Neutrophil (primary cell): ENCODE measurements around the gene DEK.

Experiments used
- H3K27ac ChIP-seq: fragments of 200-600 bp; sonication (generic); 2 replicates; pipeline ENCODE4 v1.5.1; 2016; ENCODE audit warnings: mild to moderate bottlenecking, moderate library complexity
- H3K27me3 ChIP-seq: fragments of 200-600 bp; sonication (generic); 2 replicates; pipeline ENCODE4 v1.6.0; 2016; ENCODE audit warnings: mild to moderate bottlenecking
- H3K36me3 ChIP-seq: fragments of 200-600 bp; sonication (generic); 2 replicates; pipeline ENCODE4 v1.5.1; 2017
- H3K4me1 ChIP-seq, 2 experiments: fragments of 200-600 bp in 1 of 2; sonication (generic) in 1 of 2; 1 replicate in 1 of 2; 2 replicates in 1 of 2; pipeline versions ENCODE4 v1.5.1 to v1.6.1; 2013 to 2016; ENCODE audit warnings: low read depth in 1 of 2, low read length in 1 of 2, mild to moderate bottlenecking in 1 of 2, moderate library complexity in 1 of 2; ENCODE audit not compliant: control insufficient read depth in 1 of 2, insufficient read depth in 1 of 2
- H3K4me3 ChIP-seq, 2 experiments: fragments of 200-600 bp in 1 of 2; sonication (generic) in 1 of 2; 1 replicate in 1 of 2; 2 replicates in 1 of 2; pipeline ENCODE4 v1.5.1; 2013 to 2016; ENCODE audit warnings: low read depth in 1 of 2, low read length in 1 of 2, mild to moderate bottlenecking in 1 of 2, moderate library complexity in 1 of 2
- H3K9me3 ChIP-seq: fragments of 200-600 bp; sonication (generic); 2 replicates; pipeline ENCODE4 v1.5.1; 2016
- TF ChIP-seq, protein P1 (sequence below): fragments of 200-600 bp; sonication (generic); IDR thresholded peaks from 2 replicates; pipeline ENCODE4 v1.5.1; 2016; ENCODE audit warnings: antibody characterized with exemption

Gene DEK

DNA sequence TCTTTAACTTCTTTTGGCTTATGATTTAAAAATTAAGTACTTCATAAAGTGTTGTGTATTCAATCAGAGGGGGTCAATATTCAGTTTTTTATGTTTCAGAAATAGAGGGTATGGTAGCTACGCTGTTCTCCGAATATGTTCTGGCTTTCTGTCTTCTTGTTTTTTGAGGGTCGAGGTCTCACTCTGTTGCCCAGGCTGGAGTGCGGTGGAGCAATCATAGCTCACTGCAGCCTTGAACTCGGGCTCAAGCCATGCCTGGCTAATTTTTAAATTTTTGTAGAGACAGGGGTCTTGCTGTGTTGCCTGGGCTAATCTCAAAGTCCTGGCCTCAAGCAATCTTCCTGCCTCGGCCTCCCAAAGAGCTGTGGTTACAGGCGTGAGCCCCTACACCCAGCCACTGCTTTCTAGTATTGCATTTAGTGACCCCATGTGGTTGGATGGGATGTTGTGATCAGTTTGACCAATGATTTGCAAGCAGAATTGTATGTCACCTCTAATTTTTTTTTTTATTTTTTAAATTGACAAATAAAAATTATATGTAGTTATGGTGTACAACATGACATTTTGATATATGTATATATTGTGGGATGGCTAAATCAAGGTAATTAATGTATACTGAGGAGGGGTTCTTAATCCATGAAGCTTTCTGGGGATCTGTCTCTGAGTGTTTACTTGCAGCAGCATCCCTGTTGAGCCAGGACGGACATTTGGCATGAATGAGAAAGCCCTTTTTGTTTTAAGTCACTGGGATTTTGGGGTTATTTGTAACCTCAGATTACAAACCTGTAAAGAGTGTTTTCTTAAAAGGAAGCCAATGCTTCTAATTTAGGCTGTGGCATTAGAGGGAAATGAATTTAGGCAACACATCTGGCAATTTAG is 38.5 kb upstream of the DEK start:
- TF ChIP-seq, protein P1, sequence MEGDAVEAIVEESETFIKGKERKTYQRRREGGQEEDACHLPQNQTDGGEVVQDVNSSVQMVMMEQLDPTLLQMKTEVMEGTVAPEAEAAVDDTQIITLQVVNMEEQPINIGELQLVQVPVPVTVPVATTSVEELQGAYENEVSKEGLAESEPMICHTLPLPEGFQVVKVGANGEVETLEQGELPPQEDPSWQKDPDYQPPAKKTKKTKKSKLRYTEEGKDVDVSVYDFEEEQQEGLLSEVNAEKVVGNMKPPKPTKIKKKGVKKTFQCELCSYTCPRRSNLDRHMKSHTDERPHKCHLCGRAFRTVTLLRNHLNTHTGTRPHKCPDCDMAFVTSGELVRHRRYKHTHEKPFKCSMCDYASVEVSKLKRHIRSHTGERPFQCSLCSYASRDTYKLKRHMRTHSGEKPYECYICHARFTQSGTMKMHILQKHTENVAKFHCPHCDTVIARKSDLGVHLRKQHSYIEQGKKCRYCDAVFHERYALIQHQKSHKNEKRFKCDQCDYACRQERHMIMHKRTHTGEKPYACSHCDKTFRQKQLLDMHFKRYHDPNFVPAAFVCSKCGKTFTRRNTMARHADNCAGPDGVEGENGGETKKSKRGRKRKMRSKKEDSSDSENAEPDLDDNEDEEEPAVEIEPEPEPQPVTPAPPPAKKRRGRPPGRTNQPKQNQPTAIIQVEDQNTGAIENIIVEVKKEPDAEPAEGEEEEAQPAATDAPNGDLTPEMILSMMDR = no peak
- Histone ChIP-seq H3K27ac (no peak overlapping the region), H3K36me3 (no peaks in the 10 kb centered on the region), H3K4me3 (no peak overlapping the region), H3K9me3 (no peaks in the 10 kb centered on the region), H3K4me1 (no peaks in the 10 kb centered on the region), H3K27me3 (no peaks in the 10 kb centered on the region)

DNA sequence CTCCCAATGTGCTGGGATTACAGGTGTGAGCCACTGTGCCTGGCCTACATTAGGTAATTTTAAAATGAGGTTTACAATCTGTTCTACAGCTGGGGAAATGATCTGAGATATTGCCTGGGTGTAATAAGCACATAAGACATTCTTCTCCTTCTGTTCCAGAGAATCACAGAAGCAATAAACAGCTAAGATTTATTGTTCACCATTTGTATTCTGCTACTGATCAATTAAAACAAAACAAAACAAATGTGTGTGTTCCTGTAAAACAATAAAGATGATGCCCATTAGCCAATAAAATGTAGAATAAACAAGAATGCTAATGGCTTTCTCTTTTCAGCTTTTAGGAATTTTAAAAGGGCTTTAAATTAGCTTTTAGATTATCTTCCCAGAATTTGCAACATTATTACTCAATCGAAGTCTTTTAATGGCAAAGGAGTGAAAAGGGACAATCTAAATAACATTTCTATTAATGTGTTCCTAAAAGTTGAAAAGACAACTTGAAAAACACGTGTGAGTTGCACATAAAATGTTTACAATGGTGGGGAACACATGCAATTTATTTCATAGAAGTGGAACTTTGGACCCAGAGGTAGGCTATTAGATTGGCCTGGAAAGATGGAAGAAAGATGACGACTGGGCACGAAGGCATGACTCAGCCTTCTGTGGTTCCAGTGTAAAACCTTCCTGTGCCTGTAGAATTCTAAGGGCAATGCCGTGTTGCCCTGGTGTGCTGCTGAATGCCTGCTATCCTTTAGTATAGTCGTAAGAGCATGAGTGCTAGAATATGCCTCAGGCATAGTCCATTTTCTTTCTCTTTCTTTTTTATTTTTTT is 29.0 kb upstream of the DEK start:
- TF ChIP-seq, protein P1 = no peak
- Histone ChIP-seq H3K4me1 (no peaks in the 10 kb centered on the region), H3K9me3 (no peaks in the 10 kb centered on the region), H3K27ac (no peak overlapping the region), H3K27me3 (peaks cover 7% of the 10 kb centered on the region), H3K36me3 (no peaks in the 10 kb centered on the region), H3K4me3 (no peak overlapping the region)

DNA sequence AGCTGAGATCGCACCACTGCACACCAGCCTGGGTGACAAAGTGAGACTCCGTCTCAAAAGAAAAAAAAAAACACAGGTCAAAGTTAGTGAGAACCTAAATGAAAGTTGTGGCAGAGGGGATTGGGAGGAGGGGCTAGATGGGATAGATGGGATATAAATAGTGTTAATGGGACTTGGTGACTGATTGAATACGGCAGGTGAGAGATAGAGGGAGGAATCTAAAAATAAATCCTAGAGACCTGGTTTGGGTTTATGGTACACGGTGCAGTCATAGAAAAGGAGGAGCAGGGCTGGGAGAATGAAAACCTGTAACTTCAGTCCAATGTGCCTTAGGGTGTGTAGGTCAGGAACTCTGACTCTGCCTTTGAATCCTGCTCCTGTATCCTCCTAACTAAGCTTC is 25.0 kb upstream of the DEK start:
- Histone ChIP-seq H3K27me3 (peaks cover 16% of the 10 kb centered on the region), H3K9me3 (no peaks in the 10 kb centered on the region), H3K36me3 (no peaks in the 10 kb centered on the region), H3K4me1 (no peaks in the 10 kb centered on the region), H3K4me3 (no peak overlapping the region), H3K27ac (no peak overlapping the region)
- TF ChIP-seq, protein P1 = no peak

DNA sequence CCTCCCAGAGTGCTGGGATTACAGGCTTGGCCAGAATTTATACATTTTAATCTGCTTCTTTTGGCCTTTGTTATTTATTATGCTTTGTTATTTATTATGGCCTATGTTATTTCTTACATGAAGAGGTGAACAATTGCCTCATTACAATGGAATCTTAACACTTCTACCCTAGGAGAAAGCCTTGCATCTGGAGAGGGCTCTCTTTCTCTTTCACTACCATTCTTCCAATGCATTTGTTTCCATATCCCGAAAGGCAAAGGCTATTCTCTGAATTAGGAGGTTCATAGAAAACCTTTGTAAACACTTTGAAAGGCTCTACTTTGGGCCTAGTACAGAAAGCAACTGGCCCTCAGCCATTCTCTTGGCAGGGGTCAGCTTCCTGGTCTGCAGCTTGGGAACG is 19.9 kb upstream of the DEK start:
- H3K27me3 ChIP-seq = peaks cover 41% of the 10 kb centered on the region
- H3K4me3 ChIP-seq = no peak overlapping the region
- no peak overlapping the region for H3K27ac ChIP-seq
- no peaks in the 10 kb centered on the region for H3K36me3 ChIP-seq
- no peaks in the 10 kb centered on the region for H3K4me1 ChIP-seq
- TF ChIP-seq, protein P1 = no peak
- no peaks in the 10 kb centered on the region for H3K9me3 ChIP-seq

DNA sequence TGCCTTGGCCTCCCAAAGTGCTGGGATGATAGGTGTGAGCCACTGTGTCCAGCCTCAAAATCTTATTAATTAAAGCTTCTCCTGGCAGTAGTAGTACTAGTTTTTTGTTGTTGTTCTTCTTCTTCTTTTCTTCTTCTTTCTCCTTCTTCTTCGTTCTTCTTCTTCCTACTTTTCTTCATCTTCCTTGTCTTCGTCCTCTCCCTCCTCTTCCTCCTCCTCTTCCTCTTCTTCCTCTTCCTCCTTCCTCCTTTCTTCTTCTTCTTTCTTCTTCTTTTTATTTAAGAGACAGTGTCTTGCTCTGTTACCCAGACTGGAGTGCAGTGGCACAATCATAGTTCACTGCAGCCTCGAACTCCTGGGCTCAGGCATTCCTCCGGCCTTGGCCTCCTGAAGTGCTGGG is 17.2 kb upstream of the DEK start:
- TF ChIP-seq, protein P1 = no peak
- peaks cover 54% of the 10 kb centered on the region for H3K27me3 ChIP-seq
- no peak overlapping the region for H3K4me3 ChIP-seq
- no peak overlapping the region for H3K27ac ChIP-seq
- H3K9me3 ChIP-seq = no peaks in the 10 kb centered on the region
- no peaks in the 10 kb centered on the region for H3K36me3 ChIP-seq
- H3K4me1 ChIP-seq = peaks cover 7 to 8% of the 10 kb centered on the region in 2 experiments
